Prostate gland (tissue), 2 donors: ENCODE measurements around the gene NGLY1. TPM values are rescaled to one million over a fixed set of nuclear protein-coding genes. Genes with fewer than 3 reads are reported as not detected.

ENCODE experiments used
- DNase-seq: peaks from one replicate; pipeline ENCODE4 v3.0.0-alpha.2; 2019; ENCODE audit warnings: low spot score
- H3K27ac ChIP-seq, 2 donors: fragments of 200-600 bp; sonication (generic); 2 replicates each; pipeline ENCODE4 v1.5.1; 2017 to 2019
- H3K27me3 ChIP-seq: fragments of 200-600 bp; sonication (generic); replicated peaks from 2 replicates; pipeline ENCODE4 v1.5.1; 2019; ENCODE audit not compliant: insufficient read depth
- H3K36me3 ChIP-seq, 2 donors: fragments of 200-600 bp; sonication (generic); 1 replicate in 1 of 2; 2 replicates in 1 of 2; pipeline versions ENCODE4 v1.5.1 to v1.8.1; 2017 to 2019
- H3K4me1 ChIP-seq: fragments of 200-600 bp; sonication (generic); replicated peaks from 2 replicates; pipeline ENCODE4 v1.5.1; 2019
- H3K4me3 ChIP-seq, 2 donors: fragments of 200-600 bp; sonication (generic); 2 replicates each; pipeline ENCODE4 v1.5.1; 2017 to 2019
- H3K9me3 ChIP-seq: fragments of 200-600 bp; sonication (generic); 2 replicates; pipeline ENCODE4 v1.5.1; 2017
- CTCF ChIP-seq, 4 experiments: fragments of 200-600 bp in 2 of 4; fragments of 450-650 bp in 2 of 4; sonication (generic) in 2 of 4; IDR thresholded peaks; 1 replicate in 3 of 4; 2 replicates in 1 of 4; pipeline ENCODE4 v1.5.1; 2016 to 2019; ENCODE audit warnings: antibody characterized with exemption in 4 of 4, mild to moderate bottlenecking in 2 of 4, moderate library complexity in 2 of 4
- POLR2A ChIP-seq: fragments of 450-650 bp; IDR thresholded peaks from one replicate; pipeline ENCODE4 v1.6.1; 2016; ENCODE audit warnings: antibody characterized with exemption, mild to moderate bottlenecking
- POLR2AphosphoS5 ChIP-seq: sonication (generic); formaldehyde crosslinking; IDR thresholded peaks from one replicate; pipeline ENCODE4 v1.6.1; 2017; ENCODE audit warnings: antibody characterized with exemption
- WGBS: methylation state at CpG from one replicate; pipeline ENCODE4 v1.1.5; 2018; 5-methylcytosine and 5-hydroxymethylcytosine counted together
- intact Hi-C: fragments of 100-400 bp; cut with DNase I; formaldehyde crosslinking; loops from one replicate; pipeline ENCODE4 v1.14.2; 2022
- total RNA-seq, 2 donors: library from RNA; depleted of rRNA; stranded (reverse); fragments of >200 nt; gene quantifications; one replicate each; pipeline ENCODE4 v1.1.0, GENCODE V29; 2016

The NGLY1 gene
- total RNA-seq, 2 donors from 2014 or later = 35.6 to 36.8 TPM

- no peaks in the 10 kb centered on the region for H3K27me3 ChIP-seq
- no peak overlapping the region for H3K27ac ChIP-seq
- WGBS = 69% methylated on average over 11 of the region's 11 CpGs
- intact Hi-C loops = no loop called here
- no peak for TF ChIP-seq POLR2AphosphoS5
- no peak for TF ChIP-seq CTCF (IDR thresholded peaks at IDR 0.05)
- TF ChIP-seq POLR2A = no peak
- no peak overlapping the region for H3K4me3 ChIP-seq
- H3K9me3 ChIP-seq = no peaks in the 10 kb centered on the region
- no peaks in the 10 kb centered on the region for H3K36me3 ChIP-seq
- H3K4me1 ChIP-seq = no peaks in the 10 kb centered on the region
- DNase-seq = no peak
Measured at GRCh38 chr3:25713341-25713985, 69.8 kb downstream of the NGLY1 start.

GRCh38 chr3:25711090-25711489, 72.2 kb downstream of the NGLY1 start:
- no peak for DNase-seq
- WGBS = 96% methylated on average over 2 of the region's 2 CpGs

GRCh38 chr3:25708036-25708435, 75.2 kb downstream of the NGLY1 start:
- Histone ChIP-seq H3K4me3 (no peak overlapping the region), H3K4me1 (no peaks in the 10 kb centered on the region), H3K36me3 (no peaks in the 10 kb centered on the region), H3K27ac (no peak overlapping the region), H3K27me3 (no peaks in the 10 kb centered on the region), H3K9me3 (no peaks in the 10 kb centered on the region)
- TF ChIP-seq CTCF (IDR thresholded peaks at IDR 0.05) = no peak
- TF ChIP-seq POLR2A = no peak
- no peak for TF ChIP-seq POLR2AphosphoS5
- no peak for DNase-seq
- intact Hi-C loops = no loop called here
- 71% methylated on average over 3 of the region's 3 CpGs for WGBS

More at GRCh38 chr3:25711090-25711489, 72.2 kb downstream of the NGLY1 start:
- no peaks in the 10 kb centered on the region for H3K27me3 ChIP-seq
- no peaks in the 10 kb centered on the region for H3K36me3 ChIP-seq
- no peak overlapping the region for H3K4me3 ChIP-seq
- no peak overlapping the region for H3K27ac ChIP-seq
- no peak for TF ChIP-seq POLR2AphosphoS5
- no peak for TF ChIP-seq POLR2A
- TF ChIP-seq CTCF (IDR thresholded peaks at IDR 0.05) = no peak
- H3K9me3 ChIP-seq = no peaks in the 10 kb centered on the region
- intact Hi-C loops = no loop called here
- H3K4me1 ChIP-seq = no peaks in the 10 kb centered on the region

- Histone ChIP-seq H3K27me3 (no peaks in the 10 kb centered on the region), H3K27ac (no peak overlapping the region), H3K4me1 (no peaks in the 10 kb centered on the region), H3K9me3 (no peaks in the 10 kb centered on the region), H3K4me3 (no peak overlapping the region), H3K36me3 (no peaks in the 10 kb centered on the region)
- no peak for DNase-seq
- intact Hi-C loops = no loop called here
- no peak for TF ChIP-seq CTCF (IDR thresholded peaks at IDR 0.05)
- TF ChIP-seq POLR2AphosphoS5 = no peak
- no peak for TF ChIP-seq POLR2A
- WGBS = 90% methylated on average over 2 of the region's 2 CpGs
Measured at GRCh38 chr3:25707268-25707926, 75.8 kb downstream of the NGLY1 start.

GRCh38 chr3:25706213-25706612, 77.0 kb downstream of the NGLY1 start:
- H3K36me3 ChIP-seq = no peaks in the 10 kb centered on the region
- no peaks in the 10 kb centered on the region for H3K4me1 ChIP-seq
- H3K27me3 ChIP-seq = no peaks in the 10 kb centered on the region
- DNase-seq = no peak
- intact Hi-C loops = no loop called here
- no peak for TF ChIP-seq CTCF (IDR thresholded peaks at IDR 0.05)
- no peak for TF ChIP-seq POLR2AphosphoS5
- TF ChIP-seq POLR2A = no peak
- no peak overlapping the region for H3K27ac ChIP-seq
- 93% methylated on average over 4 of the region's 4 CpGs for WGBS
- no peak overlapping the region for H3K4me3 ChIP-seq
- no peaks in the 10 kb centered on the region for H3K9me3 ChIP-seq
